ENCODE results near the gene CHPT1.

Gene CHPT1

DNA sequence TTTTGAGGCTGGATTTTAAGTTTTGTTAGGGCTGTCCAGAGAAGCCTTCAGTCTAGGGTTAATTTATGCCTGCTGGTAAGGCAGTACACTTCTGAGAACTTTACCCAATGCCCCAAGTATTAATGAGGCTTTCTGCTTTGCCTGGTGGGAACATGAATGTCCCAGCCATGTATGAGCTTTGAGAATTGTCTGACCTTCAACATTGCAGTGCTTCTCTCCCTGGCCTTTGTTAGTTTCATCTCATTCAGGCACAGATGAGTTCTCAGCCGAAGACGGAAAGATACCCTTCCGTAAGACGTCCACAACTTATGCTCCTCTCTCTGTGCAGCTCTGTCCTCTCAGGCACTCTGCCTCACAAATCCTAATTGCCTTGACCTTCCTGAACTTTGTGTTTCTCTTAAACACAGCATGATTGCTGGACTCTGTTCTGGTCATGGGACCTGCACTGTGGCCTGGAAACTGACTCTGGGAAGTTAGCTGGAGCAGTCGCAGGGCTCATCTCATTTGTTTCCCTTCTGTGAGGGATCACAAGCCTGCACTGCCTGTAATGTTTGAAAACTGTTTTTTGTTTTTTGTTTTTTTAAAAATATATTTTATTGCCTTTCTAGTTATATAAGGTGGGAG is 15.7 kb downstream of the CHPT1 start:
- TF ChIP-seq, protein P1, sequence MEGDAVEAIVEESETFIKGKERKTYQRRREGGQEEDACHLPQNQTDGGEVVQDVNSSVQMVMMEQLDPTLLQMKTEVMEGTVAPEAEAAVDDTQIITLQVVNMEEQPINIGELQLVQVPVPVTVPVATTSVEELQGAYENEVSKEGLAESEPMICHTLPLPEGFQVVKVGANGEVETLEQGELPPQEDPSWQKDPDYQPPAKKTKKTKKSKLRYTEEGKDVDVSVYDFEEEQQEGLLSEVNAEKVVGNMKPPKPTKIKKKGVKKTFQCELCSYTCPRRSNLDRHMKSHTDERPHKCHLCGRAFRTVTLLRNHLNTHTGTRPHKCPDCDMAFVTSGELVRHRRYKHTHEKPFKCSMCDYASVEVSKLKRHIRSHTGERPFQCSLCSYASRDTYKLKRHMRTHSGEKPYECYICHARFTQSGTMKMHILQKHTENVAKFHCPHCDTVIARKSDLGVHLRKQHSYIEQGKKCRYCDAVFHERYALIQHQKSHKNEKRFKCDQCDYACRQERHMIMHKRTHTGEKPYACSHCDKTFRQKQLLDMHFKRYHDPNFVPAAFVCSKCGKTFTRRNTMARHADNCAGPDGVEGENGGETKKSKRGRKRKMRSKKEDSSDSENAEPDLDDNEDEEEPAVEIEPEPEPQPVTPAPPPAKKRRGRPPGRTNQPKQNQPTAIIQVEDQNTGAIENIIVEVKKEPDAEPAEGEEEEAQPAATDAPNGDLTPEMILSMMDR (conservative IDR thresholded peaks at IDR 0.05): no peak
- H3K27ac ChIP-seq: peak overlapping the region; percentile 90

DNA sequence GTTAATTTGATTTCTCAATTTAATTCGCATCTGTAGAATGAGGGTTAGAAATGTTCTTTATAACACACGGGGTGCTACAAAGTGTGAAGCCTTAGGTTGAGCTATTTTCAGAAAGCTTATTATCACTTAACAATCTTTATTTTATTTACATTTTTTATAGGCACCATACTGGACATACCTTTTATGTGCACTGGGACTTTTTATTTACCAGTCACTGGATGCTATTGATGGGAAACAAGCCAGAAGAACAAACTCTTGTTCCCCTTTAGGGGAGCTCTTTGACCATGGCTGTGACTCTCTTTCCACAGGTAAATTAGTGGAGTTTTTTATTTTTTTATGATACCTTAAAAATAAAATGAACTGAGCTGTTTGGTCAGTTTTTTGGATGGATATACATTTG is 16.5 kb downstream of the CHPT1 start:
- TF ChIP-seq, protein P1 (conservative IDR thresholded peaks at IDR 0.05): no peak
- H3K27ac ChIP-seq: peak overlapping the region; percentile 90

DNA sequence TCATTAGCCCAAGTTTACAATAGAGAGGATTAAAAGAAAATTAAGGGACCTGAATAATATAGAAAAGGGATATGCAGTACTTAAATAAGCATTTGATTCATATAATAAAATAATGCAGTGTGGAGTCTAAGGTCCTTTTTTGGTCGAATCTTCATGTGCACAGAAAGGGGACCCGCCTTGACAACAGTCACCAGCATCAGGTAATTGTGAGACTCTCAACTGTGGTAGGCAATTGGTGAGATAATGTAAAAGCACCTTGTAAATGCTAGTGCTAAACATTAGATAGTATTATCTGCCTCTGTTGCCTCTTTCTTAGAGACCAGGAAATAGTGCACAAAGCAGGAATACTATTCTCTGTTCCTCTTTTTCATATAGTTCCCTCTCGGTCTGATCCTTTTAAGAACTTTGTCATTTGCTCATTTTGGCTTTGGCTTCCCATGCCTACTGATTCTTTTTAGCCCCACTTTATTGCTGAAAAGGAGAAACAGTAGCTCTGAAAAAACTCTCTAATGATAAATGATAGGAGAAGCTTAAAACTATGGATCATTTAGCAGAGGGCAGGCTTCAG is 17.5 kb downstream of the CHPT1 start:
- H3K27ac ChIP-seq: peak overlapping the region; percentile 90
- TF ChIP-seq, protein P1 (conservative IDR thresholded peaks at IDR 0.05): no peak

DNA sequence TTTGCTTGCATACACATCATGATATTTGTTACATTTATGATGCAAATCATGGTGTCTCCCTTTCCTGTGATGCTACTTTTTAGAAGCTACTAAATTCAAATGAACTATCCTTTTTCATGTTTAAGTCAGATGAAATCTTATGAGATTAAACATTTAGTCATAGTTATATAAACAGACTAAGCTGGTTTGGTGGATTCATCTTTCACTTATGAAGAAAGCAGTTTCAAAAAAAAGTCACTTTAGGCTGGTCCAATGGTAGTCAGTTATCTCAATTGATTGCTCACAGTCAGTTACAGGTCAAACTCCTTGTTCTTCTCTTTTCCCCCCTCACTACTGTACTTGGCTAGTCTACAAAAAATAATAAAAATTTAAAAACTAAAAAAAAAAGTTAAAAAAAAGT is 22.1 kb downstream of the CHPT1 start:
- H3K27ac ChIP-seq: no peak overlapping the region
- TF ChIP-seq, protein P1 (conservative IDR thresholded peaks at IDR 0.05): no peak

DNA sequence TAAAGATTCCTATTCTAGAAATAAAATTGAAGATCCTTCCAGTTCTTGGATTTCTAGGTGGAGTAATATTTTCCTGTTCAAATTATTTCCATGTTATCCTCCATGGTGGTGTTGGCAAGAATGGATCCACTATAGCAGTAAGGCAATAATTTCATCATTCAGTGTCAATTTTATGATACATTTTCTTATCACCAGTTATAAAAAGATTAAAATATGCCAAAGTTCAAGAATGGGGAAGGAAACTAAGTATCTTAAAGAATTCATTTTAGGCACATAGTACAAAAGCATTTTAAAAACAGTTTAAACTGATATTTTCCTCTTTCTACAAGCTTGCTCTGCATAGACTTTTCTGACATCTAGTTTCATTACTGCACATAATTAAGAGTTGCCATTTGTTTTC is 22.7 kb downstream of the CHPT1 start:
- H3K27ac ChIP-seq: no peak overlapping the region
- TF ChIP-seq, protein P1 (conservative IDR thresholded peaks at IDR 0.05): no peak

DNA sequence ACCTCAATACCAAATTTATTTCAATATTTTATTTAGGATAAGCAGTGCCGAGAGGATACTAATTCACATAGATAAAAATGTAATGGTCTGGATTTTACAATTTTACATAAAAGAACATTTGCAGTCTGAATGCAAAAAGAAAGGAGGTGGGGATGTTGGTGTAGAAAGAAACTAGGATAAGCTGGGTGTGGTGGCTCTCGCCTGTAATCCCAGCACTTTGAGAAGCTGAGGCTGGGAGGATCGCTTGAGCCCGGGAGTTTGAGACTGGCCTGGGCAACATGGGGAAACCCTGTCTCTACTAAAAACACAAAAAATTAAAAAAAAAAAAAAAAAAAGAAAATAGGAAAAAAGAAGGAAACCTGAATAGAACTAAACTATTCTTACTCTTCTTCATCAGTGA is 25.0 kb downstream of the CHPT1 start:
- TF ChIP-seq, protein P1 (conservative IDR thresholded peaks at IDR 0.05): no peak
- H3K27ac ChIP-seq: no peak overlapping the region

DNA sequence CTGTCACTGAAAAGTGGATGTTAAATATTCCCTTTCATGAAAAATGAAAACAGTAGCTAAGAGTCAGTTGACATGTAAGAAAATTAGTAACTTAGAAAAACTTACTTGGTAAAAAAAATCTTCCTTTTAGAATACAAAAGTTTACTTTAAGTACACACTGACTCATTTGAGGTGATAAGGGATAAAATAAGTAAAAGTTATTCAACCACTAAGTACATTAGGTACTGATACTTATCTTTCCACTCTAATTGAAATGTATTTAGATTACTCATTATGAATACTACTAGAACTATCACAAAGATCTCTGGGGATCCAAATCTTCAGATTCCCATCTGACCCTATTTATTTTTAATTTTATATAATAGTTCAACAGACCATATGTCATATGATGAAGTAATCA is 29.7 kb downstream of the CHPT1 start:
- H3K27ac ChIP-seq: no peak overlapping the region
- TF ChIP-seq, protein P1 (conservative IDR thresholded peaks at IDR 0.05): no peak
